ENCODE data around the gene TAB3.

Gene TAB3

GRCh38 chrX:30895370-30895769, 6.3 kb upstream of the TAB3 start:
- no peak for TF ChIP-seq EZH2phosphoT487 (conservative IDR thresholded peaks at IDR 0.05; ENCODE audit: low read length)
- no peak for TF ChIP-seq CTCF (IDR thresholded peaks at IDR 0.05; ENCODE audit: insufficient read depth, low read length, poor library complexity, severe bottlenecking)
- Histone ChIP-seq H3K79me2 (ENCODE audit: insufficient read depth, low read length) (no peaks in the 10 kb centered on the region), H3K9me3 (ENCODE audit: insufficient read depth, low read length) (no peaks in the 10 kb centered on the region), H3K9me2 (replicated peaks; ENCODE audit: insufficient read depth, low read length) (no peaks in the 10 kb centered on the region), H3K36me3 (ENCODE audit: low read length) (no peaks in the 10 kb centered on the region), H3K4me2 (ENCODE audit: low read depth, low read length, poor library complexity, severe bottlenecking) (no peak overlapping the region), H3F3A (ENCODE audit: insufficient read depth) (no peaks in the 10 kb centered on the region), H3K4me3 (ENCODE audit: insufficient read depth, low read length, poor library complexity, severe bottlenecking) (no peak overlapping the region), H3K9ac (ENCODE audit: low read length) (no peak overlapping the region), H3K27ac (ENCODE audit: low read depth, low read length) (no peak overlapping the region), H3K27me3 (ENCODE audit: low read length) (no peaks in the 10 kb centered on the region), H2AFZ (ENCODE audit: low read depth, low read length, severe bottlenecking) (no peak overlapping the region), H4K20me1 (ENCODE audit: low read depth, low read length) (no peaks in the 10 kb centered on the region)

GRCh38 chrX:30893206-30893605, 4.2 kb upstream of the TAB3 start:
- TF ChIP-seq EZH2phosphoT487 (conservative IDR thresholded peaks at IDR 0.05; ENCODE audit: low read length) (no peak), CTCF (IDR thresholded peaks at IDR 0.05; ENCODE audit: insufficient read depth, low read length, poor library complexity, severe bottlenecking) (no peak)
- Histone ChIP-seq H3K27me3 (ENCODE audit: low read length) (no peaks in the 10 kb centered on the region), H3K4me2 (ENCODE audit: low read depth, low read length, poor library complexity, severe bottlenecking) (no peak overlapping the region), H3K9ac (ENCODE audit: low read length) (no peak overlapping the region), H4K20me1 (ENCODE audit: low read depth, low read length) (no peaks in the 10 kb centered on the region), H3K79me2 (ENCODE audit: insufficient read depth, low read length) (peaks cover 3% of the 10 kb centered on the region; the same call in 1 of the 2 replicates), H3K9me2 (replicated peaks; ENCODE audit: insufficient read depth, low read length) (no peaks in the 10 kb centered on the region), H2AFZ (ENCODE audit: low read depth, low read length, severe bottlenecking) (no peak overlapping the region), H3K36me3 (ENCODE audit: low read length) (no peaks in the 10 kb centered on the region), H3F3A (ENCODE audit: insufficient read depth) (no peaks in the 10 kb centered on the region), H3K9me3 (ENCODE audit: insufficient read depth, low read length) (no peaks in the 10 kb centered on the region), H3K4me3 (ENCODE audit: insufficient read depth, low read length, poor library complexity, severe bottlenecking) (no peak overlapping the region), H3K27ac (ENCODE audit: low read depth, low read length) (no peak overlapping the region)

- H3K9me2 ChIP-seq (replicated peaks; ENCODE audit: insufficient read depth, low read length) = no peaks in the 10 kb centered on the region
- TF ChIP-seq CTCF (IDR thresholded peaks at IDR 0.05; ENCODE audit: insufficient read depth, low read length, poor library complexity, severe bottlenecking) (no peak), EZH2phosphoT487 (conservative IDR thresholded peaks at IDR 0.05; ENCODE audit: low read length) (no peak)
- no peaks in the 10 kb centered on the region for H3K36me3 ChIP-seq (ENCODE audit: low read length)
- H4K20me1 ChIP-seq (ENCODE audit: low read depth, low read length) = 0 out of 2 replicates have a peak, but pooled peaks cover 2% of the 10 kb centered on the region
- H3K9ac ChIP-seq (ENCODE audit: low read length) = no peak overlapping the region
- H3K4me3 ChIP-seq (ENCODE audit: insufficient read depth, low read length, poor library complexity, severe bottlenecking) = no peak overlapping the region
- no peaks in the 10 kb centered on the region for H3F3A ChIP-seq (ENCODE audit: insufficient read depth)
- no peaks in the 10 kb centered on the region for H3K27me3 ChIP-seq (ENCODE audit: low read length)
- H3K9me3 ChIP-seq (ENCODE audit: insufficient read depth, low read length) = no peaks in the 10 kb centered on the region
- peaks cover 7% of the 10 kb centered on the region; the same call in 1 of the 2 replicates for H3K79me2 ChIP-seq (ENCODE audit: insufficient read depth, low read length)
- no peak overlapping the region for H3K4me2 ChIP-seq (ENCODE audit: low read depth, low read length, poor library complexity, severe bottlenecking)
- H2AFZ ChIP-seq (ENCODE audit: low read depth, low read length, severe bottlenecking) = no peak overlapping the region
- no peak overlapping the region for H3K27ac ChIP-seq (ENCODE audit: low read depth, low read length)
Observed at GRCh38 chrX:30892591-30892990, 3.5 kb upstream of the TAB3 start.

Data from SU-DHL-6 (cell line).